ENCODE results near the gene PRR7.

The PRR7 gene

GRCh38 chr5:177402271-177403043, 44.2 kb upstream of the PRR7 start:
- peaks cover 17% of the 10 kb centered on the region for H3K4me1 ChIP-seq (ENCODE audit: low read length)
- no peaks in the 10 kb centered on the region for H3K9me2 ChIP-seq (replicated peaks; ENCODE audit: insufficient read depth, low read length)
- H3K27ac ChIP-seq (ENCODE audit: low read length), result no peak overlapping the region
- no peak overlapping the region; the same call in 1 of the 2 replicates for H3K9ac ChIP-seq (ENCODE audit: low read length)
- no peaks in the 10 kb centered on the region for H3K9me3 ChIP-seq (replicated peaks; ENCODE audit: insufficient read depth, low read length)
- peak overlapping the region; percentile 78 for H3K4me3 ChIP-seq (ENCODE audit: low read length)
- no peak for TF ChIP-seq EZH2phosphoT487 (IDR thresholded peaks at IDR 0.05; ENCODE audit: low read length)
- TF ChIP-seq EZH2 (optimal IDR thresholded peaks at IDR 0.05; ENCODE audit: low read depth, low read length), result no peak
- TF ChIP-seq CTCF (IDR thresholded peaks at IDR 0.05; ENCODE audit: low read length), result peak; percentile 13; the same call in 1 of the 2 replicates
- H2AFZ ChIP-seq (ENCODE audit: low read length), result peak overlapping the region; percentile 96
- H3K27me3 ChIP-seq (replicated peaks; ENCODE audit: insufficient read depth, low read length), result peaks cover 34% of the 10 kb centered on the region
- peaks cover 9% of the 10 kb centered on the region; the same call in 1 of the 2 replicates for H3F3A ChIP-seq (ENCODE audit: insufficient read depth, low read length)
- no peaks in the 10 kb centered on the region for H3K79me2 ChIP-seq (ENCODE audit: low read length)
- H4K20me1 ChIP-seq (ENCODE audit: insufficient read depth, low read length), result no peaks in the 10 kb centered on the region
- DNase-seq, result no peak
- H3K36me3 ChIP-seq (replicated peaks; ENCODE audit: insufficient read depth, low read length), result no peaks in the 10 kb centered on the region
- peak overlapping the region; percentile 100 for H3K4me2 ChIP-seq (ENCODE audit: low read depth, low read length)

DNA sequence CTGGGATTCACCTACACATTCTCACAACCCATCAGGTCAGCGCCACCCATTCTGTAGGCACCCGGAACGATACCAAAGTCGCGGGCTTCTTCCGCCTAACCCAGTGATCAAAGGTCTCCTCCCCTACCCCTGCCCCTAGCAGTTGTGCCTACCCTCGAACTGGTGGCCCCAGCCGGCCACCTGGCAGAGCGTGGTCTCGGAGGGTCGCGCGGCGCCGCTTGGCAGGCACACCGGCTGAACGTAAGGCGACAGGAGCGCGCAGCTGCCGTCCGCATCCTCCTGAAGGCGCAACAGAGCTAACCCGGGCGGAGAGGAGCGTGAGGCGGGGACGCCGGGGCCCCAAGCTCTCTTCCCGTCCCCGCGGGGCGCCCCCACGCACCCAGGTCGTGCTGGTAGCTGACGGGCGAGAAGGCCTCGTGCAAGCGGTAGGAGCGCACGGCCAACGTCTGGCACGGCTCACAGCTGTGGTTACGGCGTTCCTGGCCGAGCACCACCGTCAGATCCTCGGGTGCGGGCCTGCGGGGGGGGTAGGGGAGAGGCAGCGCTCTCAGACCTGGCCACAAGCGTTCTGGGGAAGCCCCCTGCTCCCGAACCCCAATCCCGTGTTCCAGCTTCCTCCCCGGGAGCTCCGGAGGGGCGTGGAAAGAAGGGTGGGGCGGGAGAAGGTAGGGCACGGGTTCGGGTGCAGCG, 43.4 kb upstream of the PRR7 start:
- peaks cover 26% of the 10 kb centered on the region for H3K27me3 ChIP-seq (replicated peaks; ENCODE audit: insufficient read depth, low read length)
- peak overlapping the region; percentile 96 for H2AFZ ChIP-seq (ENCODE audit: low read length)
- TF ChIP-seq CTCF (IDR thresholded peaks at IDR 0.05; ENCODE audit: low read length), result no peak
- TF ChIP-seq EZH2phosphoT487 (IDR thresholded peaks at IDR 0.05; ENCODE audit: low read length), result no peak
- no peak for TF ChIP-seq EZH2 (optimal IDR thresholded peaks at IDR 0.05; ENCODE audit: low read depth, low read length)
- no peaks in the 10 kb centered on the region for H3K79me2 ChIP-seq (ENCODE audit: low read length)
- H3K9me2 ChIP-seq (replicated peaks; ENCODE audit: insufficient read depth, low read length), result no peaks in the 10 kb centered on the region
- H3F3A ChIP-seq (ENCODE audit: insufficient read depth, low read length), result peaks cover 9% of the 10 kb centered on the region; the same call in 1 of the 2 replicates
- DNase-seq, result peak; percentile 37
- H3K4me3 ChIP-seq (ENCODE audit: low read length), result peak overlapping the region; percentile 78
- no peaks in the 10 kb centered on the region for H3K36me3 ChIP-seq (replicated peaks; ENCODE audit: insufficient read depth, low read length)
- peaks cover 17% of the 10 kb centered on the region for H3K4me1 ChIP-seq (ENCODE audit: low read length)
- peak overlapping the region; percentile 48; the same call in 1 of the 2 replicates for H3K27ac ChIP-seq (ENCODE audit: low read length)
- peak overlapping the region; percentile 100 for H3K4me2 ChIP-seq (ENCODE audit: low read depth, low read length)
- H3K9me3 ChIP-seq (replicated peaks; ENCODE audit: insufficient read depth, low read length), result no peaks in the 10 kb centered on the region
- H4K20me1 ChIP-seq (ENCODE audit: insufficient read depth, low read length), result no peaks in the 10 kb centered on the region
- peak overlapping the region; percentile 82 for H3K9ac ChIP-seq (ENCODE audit: low read length)

GRCh38 chr5:177403792-177404640, 42.6 kb upstream of the PRR7 start:
- Histone ChIP-seq H3K27me3 (replicated peaks; ENCODE audit: insufficient read depth, low read length) (peaks cover 23% of the 10 kb centered on the region), H4K20me1 (ENCODE audit: insufficient read depth, low read length) (no peaks in the 10 kb centered on the region), H3K4me3 (ENCODE audit: low read length) (peak overlapping the region; percentile 78), H3K27ac (ENCODE audit: low read length) (peak overlapping the region; percentile 48; the same call in 1 of the 2 replicates), H3K9ac (ENCODE audit: low read length) (peak overlapping the region; percentile 82), H2AFZ (ENCODE audit: low read length) (peak overlapping the region; percentile 96), H3K9me2 (replicated peaks; ENCODE audit: insufficient read depth, low read length) (no peaks in the 10 kb centered on the region), H3K4me2 (ENCODE audit: low read depth, low read length) (peak overlapping the region; percentile 100), H3K36me3 (replicated peaks; ENCODE audit: insufficient read depth, low read length) (no peaks in the 10 kb centered on the region), H3K4me1 (ENCODE audit: low read length) (peaks cover 17% of the 10 kb centered on the region), H3F3A (ENCODE audit: insufficient read depth, low read length) (peaks cover 9% of the 10 kb centered on the region; the same call in 1 of the 2 replicates), H3K79me2 (ENCODE audit: low read length) (no peaks in the 10 kb centered on the region), H3K9me3 (replicated peaks; ENCODE audit: insufficient read depth, low read length) (no peaks in the 10 kb centered on the region)
- peak; percentile 79 for TF ChIP-seq CTCF (IDR thresholded peaks at IDR 0.05; ENCODE audit: low read length)
- no peak for TF ChIP-seq EZH2phosphoT487 (IDR thresholded peaks at IDR 0.05; ENCODE audit: low read length)
- TF ChIP-seq EZH2 (optimal IDR thresholded peaks at IDR 0.05; ENCODE audit: low read depth, low read length), result no peak
- peak; percentile 85 for DNase-seq

Data from MM.1S (cell line).